GM23338 (cell line): ENCODE data around the gene RAP1GDS1. TPM values are rescaled to one million over a fixed set of nuclear protein-coding genes. Genes with fewer than 3 reads are reported as not detected.

Experiments used
- ATAC-seq: fragments of 200-7000 bp; cut with Tn5 transposase; 3 replicates; pipeline ENCODE4 v1.9.1; 2020
- DNase-seq: peaks from one replicate; pipeline ENCODE4 v3.0.0-alpha.2; 2015; ENCODE audit warnings: low spot score
- H2AFZ ChIP-seq: fragments of 200-600 bp; sonication (generic); 2 replicates; pipeline ENCODE4 v1.8.0; 2016; ENCODE audit warnings: antibody characterized with exemption, mild to moderate bottlenecking, moderate library complexity
- H3F3A ChIP-seq: fragments of 200-600 bp; sonication (generic); replicated peaks from 2 replicates; pipeline ENCODE4 v1.8.0; 2017; ENCODE audit warnings: antibody characterized with exemption, mixed run types, low read depth
- H3K27ac ChIP-seq: fragments of 200-600 bp; sonication (generic); 2 replicates; pipeline ENCODE4 v1.6.1; 2016; ENCODE audit warnings: low read depth
- H3K27me3 ChIP-seq: fragments of 200-600 bp; sonication (generic); 2 replicates; pipeline ENCODE4 v1.8.0; 2016; ENCODE audit warnings: mild to moderate bottlenecking, mixed run types, moderate library complexity; ENCODE audit not compliant: insufficient read depth
- H3K36me3 ChIP-seq: fragments of 200-600 bp; sonication (generic); 2 replicates; pipeline ENCODE4 v1.8.0; 2016; ENCODE audit warnings: mild to moderate bottlenecking; ENCODE audit not compliant: insufficient read depth
- H3K4me1 ChIP-seq: fragments of 200-600 bp; sonication (generic); 2 replicates; pipeline ENCODE4 v1.8.0; 2016; ENCODE audit warnings: mild to moderate bottlenecking, moderate library complexity; ENCODE audit not compliant: insufficient read depth
- H3K4me2 ChIP-seq: fragments of 200-600 bp; sonication (generic); 2 replicates; pipeline ENCODE4 v1.7.1; 2017; ENCODE audit warnings: mixed run types
- H3K4me3 ChIP-seq: fragments of 200-600 bp; sonication (generic); 2 replicates; pipeline ENCODE4 v1.6.1; 2016; ENCODE audit warnings: mixed run types
- H3K79me2 ChIP-seq: fragments of 200-600 bp; sonication (generic); replicated peaks from 2 replicates; pipeline ENCODE4 v1.8.0; 2017; ENCODE audit warnings: mild to moderate bottlenecking; ENCODE audit not compliant: insufficient read depth
- H3K9me2 ChIP-seq: fragments of 200-600 bp; sonication (generic); 2 replicates; pipeline ENCODE4 v1.8.0; 2017; ENCODE audit not compliant: insufficient read depth
- H4K20me1 ChIP-seq: fragments of 200-600 bp; sonication (generic); replicated peaks from 2 replicates; pipeline ENCODE4 v1.8.0; 2017; ENCODE audit warnings: mild to moderate bottlenecking; ENCODE audit not compliant: insufficient read depth
- H3K27ac Mint-ChIP-seq: 2 replicates; pipeline ENCODE4 v1.8.0; 2020; ENCODE audit warnings: inconsistent platforms, mild to moderate bottlenecking, moderate library complexity, mixed read lengths
- H3K27me3 Mint-ChIP-seq: 3 replicates; pipeline ENCODE4 v1.8.0; 2022; ENCODE audit warnings: low read depth, mild to moderate bottlenecking, moderate library complexity, mixed read lengths, inconsistent platforms; ENCODE audit not compliant: insufficient read depth, poor library complexity
- H3K36me3 Mint-ChIP-seq: 3 replicates; pipeline ENCODE4 v1.8.0; 2021; ENCODE audit warnings: low read depth, mild to moderate bottlenecking, inconsistent platforms, moderate library complexity, mixed read lengths
- H3K4me1 Mint-ChIP-seq: 3 replicates; pipeline ENCODE4 v1.8.0; 2020; ENCODE audit warnings: mild to moderate bottlenecking, inconsistent platforms, mixed read lengths
- H3K4me3 Mint-ChIP-seq: 3 replicates; pipeline ENCODE4 v1.8.0; 2021; ENCODE audit warnings: moderate library complexity, mild to moderate bottlenecking, inconsistent platforms, mixed read lengths
- H3K9me3 Mint-ChIP-seq: 3 replicates; pipeline ENCODE4 v1.8.0; 2020; ENCODE audit warnings: moderate library complexity, mild to moderate bottlenecking, inconsistent platforms, mixed read lengths
- CREB1 ChIP-seq: fragments of 250-450 bp; sonication (Bioruptor Pico); IDR thresholded peaks from 2 replicates; pipeline ENCODE4 v1.5.0; 2020; ENCODE audit warnings: low read depth, mild to moderate bottlenecking, moderate library complexity
- CTCF ChIP-seq, 2 experiments: fragments of 200-600 bp in 1 of 2; sonication (generic) in 1 of 2; conservative IDR thresholded peaks; 2 replicates each; pipeline versions ENCODE4 v1.5.1 to v1.6.1; 2016 to 2017; ENCODE audit warnings: antibody characterized with exemption in 2 of 2, low read depth in 2 of 2, mild to moderate bottlenecking in 2 of 2, moderate library complexity in 1 of 2
- ETS1 ChIP-seq: IDR thresholded peaks from 2 replicates; pipeline ENCODE4 v1.6.1; 2016; ENCODE audit warnings: antibody characterized with exemption
- EZH2phosphoT487 ChIP-seq: fragments of 200-600 bp; sonication (generic); IDR thresholded peaks from one replicate; pipeline ENCODE4 v1.8.1; 2018; ENCODE audit warnings: antibody characterized with exemption; ENCODE audit not compliant: unreplicated experiment
- NANOG ChIP-seq: IDR thresholded peaks from 2 replicates; pipeline ENCODE4 v1.6.1; 2016; ENCODE audit warnings: antibody characterized with exemption, borderline replicate concordance
- POLR2AphosphoS5 ChIP-seq: IDR thresholded peaks from 2 replicates; pipeline ENCODE4 v1.6.1; 2016; ENCODE audit warnings: antibody characterized with exemption, low read depth
- REST ChIP-seq: IDR thresholded peaks from one replicate; pipeline ENCODE4 v1.6.1; 2018; ENCODE audit warnings: antibody characterized with exemption; ENCODE audit not compliant: unreplicated experiment
- STAT1 ChIP-seq: IDR thresholded peaks from one replicate; pipeline ENCODE4 v1.6.1; 2016; ENCODE audit warnings: antibody characterized with exemption; ENCODE audit not compliant: unreplicated experiment
- ZNF114 ChIP-seq: fragments of 250-450 bp; sonication (Bioruptor Pico); IDR thresholded peaks from 2 replicates; pipeline ENCODE4 v1.5.0; 2020; ENCODE audit warnings: mild to moderate bottlenecking, moderate library complexity
- polyA plus RNA-seq: library from polyadenylated mRNA; unstranded; fragments of >200 nt; fragmentation: Nextera tagmentation; extraction: Ambion mirVana; gene quantifications from 2 replicates; pipeline ENCODE4 v1.2.1, GENCODE V29; 2016
- total RNA-seq: library from RNA; depleted of rRNA; stranded (reverse); fragments of >200 nt; shearing (Covaris generic); gene quantifications from 2 replicates; pipeline ENCODE4 v1.2.3, GENCODE V29; 2014

The RAP1GDS1 gene
- total and polyA plus RNA-seq, 2 experiments from 2014 or later, result 23.7 to 32.4 TPM

DNA sequence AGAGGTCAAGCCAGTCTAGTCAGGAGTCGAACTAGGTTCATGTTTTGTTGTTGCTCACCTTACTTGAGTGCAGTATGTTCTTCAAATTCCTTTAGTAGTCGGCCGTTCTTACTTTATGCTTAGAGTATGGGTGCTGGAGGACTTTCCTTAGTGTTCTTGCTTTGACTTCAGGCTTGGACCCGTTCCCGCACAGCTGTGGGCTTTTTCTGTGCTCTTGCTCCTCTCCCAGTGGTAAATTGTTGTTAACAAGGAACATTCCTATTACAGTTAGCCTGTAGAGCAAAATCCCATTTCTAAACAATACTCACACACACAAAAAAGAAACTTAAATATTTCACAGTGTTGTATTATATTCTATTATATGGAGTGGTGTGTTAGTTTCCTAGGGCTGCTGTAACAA lies 113.5 kb downstream of the RAP1GDS1 start (continued):
- no peak for TF ChIP-seq CTCF (conservative IDR thresholded peaks at IDR 0.05; ENCODE audit: low read depth in 2 of 2)
- TF ChIP-seq POLR2AphosphoS5, result no peak
- no peak for TF ChIP-seq ETS1
- no peak for TF ChIP-seq REST
- no peak for TF ChIP-seq CREB1
- no peak for TF ChIP-seq STAT1
- TF ChIP-seq EZH2phosphoT487, result no peak
- TF ChIP-seq NANOG, result no peak

- Histone ChIP-seq H3K36me3 (no peaks in the 10 kb centered on the region), H4K20me1 (no peaks in the 10 kb centered on the region), H3K4me3 (no peak overlapping the region), H3F3A (no peaks in the 10 kb centered on the region), H3K9me2 (no peaks in the 10 kb centered on the region), H2AFZ (no peak overlapping the region), H3K27me3 (no peaks in the 10 kb centered on the region), H3K4me2 (no peak overlapping the region), H3K79me2 (no peaks in the 10 kb centered on the region), H3K27ac (no peak overlapping the region), H3K4me1 (no peaks in the 10 kb centered on the region)
- DNase-seq (no peak), ATAC-seq (no peak)
- TF ChIP-seq NANOG, result no peak
- no peak for TF ChIP-seq ZNF114 (CRISPR knock-in tag)
- Mint-ChIP-seq H3K36me3 (no peaks in the 10 kb centered on the region), H3K4me3 (no peak overlapping the region), H3K27me3 (no peaks in the 10 kb centered on the region), H3K9me3 (no peaks in the 10 kb centered on the region), H3K4me1 (no peaks in the 10 kb centered on the region), H3K27ac (no peak overlapping the region)
Observed at GRCh38 chr4:98377559-98377958, 116.4 kb downstream of the RAP1GDS1 start.
